OCI-LY7 (cell line): ENCODE results near the gene DNAJB11.

Experiments used
- CTCF ChIP-seq: fragments of 200-600 bp; sonication (generic); conservative IDR thresholded peaks from 2 replicates; pipeline ENCODE4 v1.5.1; 2014; ENCODE audit warnings: mild to moderate bottlenecking, antibody characterized with exemption, low read length, moderate library complexity, mixed read lengths
- EZH2phosphoT487 ChIP-seq: fragments of 200-600 bp; sonication (generic); IDR thresholded peaks from 2 replicates; pipeline ENCODE4 v1.6.1; 2018; ENCODE audit warnings: low read depth, borderline replicate concordance, mild to moderate bottlenecking, mixed run types, antibody characterized with exemption, low read length, moderate library complexity, mixed read lengths

DNA sequence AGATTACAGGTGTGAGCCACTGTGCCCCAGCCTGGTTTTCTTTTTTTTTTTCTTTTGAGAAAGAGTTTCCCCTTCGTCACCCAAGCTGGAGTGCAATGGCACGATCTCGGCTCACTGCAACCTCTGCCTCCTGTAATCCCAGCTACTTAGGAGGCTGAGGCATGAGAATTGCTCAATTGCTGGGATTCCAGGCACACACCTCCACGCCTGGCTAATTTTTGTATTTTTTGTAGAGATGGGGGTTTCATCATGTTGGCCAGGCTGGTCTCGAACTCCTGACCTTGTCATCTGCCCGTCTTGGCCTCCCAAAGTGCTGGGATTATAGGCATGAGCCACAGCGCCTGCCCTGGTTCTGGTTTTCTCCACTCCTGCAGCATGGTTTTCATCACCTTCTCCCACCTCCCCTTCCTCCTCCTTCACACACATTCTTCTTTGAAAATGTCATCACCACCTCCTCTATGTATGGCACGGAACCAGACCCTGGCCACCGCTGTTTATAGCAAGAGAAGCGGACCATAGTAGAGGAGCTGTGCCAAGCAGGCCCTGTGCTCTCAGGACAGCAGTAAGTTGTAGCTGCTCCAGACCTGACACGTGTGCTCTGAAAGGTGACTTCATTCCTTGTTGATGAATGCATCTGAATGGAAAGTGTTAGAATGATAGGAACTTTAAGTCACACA is 27.7 kb downstream of the DNAJB11 start:
- TF ChIP-seq CTCF (no peak), EZH2phosphoT487 (no peak)
